Inflammatory macrophage (primary cell): ENCODE measurements around the gene RNF10.
"Not testable (repeated sequence)": the region's sequence is repeated elsewhere in the genome, so short reads cannot be mapped to it uniquely, and the experiment has no call there.

Experiments
- DNase-seq, 2 donors: peaks; one replicate each; pipeline ENCODE4 v3.0.0-alpha.2; 2020 to 2022
- total RNA-seq, 18 experiments: gene quantifications; one replicate each; lab custom pipeline; 2026; ENCODE audit warnings: mixed read lengths in 6 of 18, inconsistent platforms in 2 of 18; lab: John Stamatoyannopoulos, UW

Gene RNF10
- 61.3 to 124 (median 93.0) reads per million in 18 experiments for total RNA-seq

- DNase-seq: peak; percentile 83 to 87
Measured at GRCh38 chr12:120534203-120534702, at the start of gene RNF10. TSS of gene RNF10 (plus strand) at chr12:120534356. CDS start at chr12:120534812, 456 bp downstream.

- no peak for DNase-seq
Measured at GRCh38 chr12:120485961-120486881, 47.9 kb upstream of the RNF10 start.

- DNase-seq: not testable (repeated sequence)
Measured at GRCh38 chr12:120487552-120487951, 46.6 kb upstream of the RNF10 start.

GRCh38 chr12:120488057-120488640 lies 46.0 kb upstream of the RNF10 start:
- DNase-seq: no peak

- DNase-seq: no peak
Measured at GRCh38 chr12:120489018-120489417, 45.1 kb upstream of the RNF10 start.

- DNase-seq: no peak
Measured at GRCh38 chr12:120490325-120490724, 43.8 kb upstream of the RNF10 start.

GRCh38 chr12:120490833-120491512 lies 43.2 kb upstream of the RNF10 start:
- no peak for DNase-seq

GRCh38 chr12:120495186-120495730 lies 38.9 kb upstream of the RNF10 start:
- DNase-seq: no peak

- DNase-seq: peak; percentile 97 to 99
Measured at GRCh38 chr12:120495731-120496412, 38.3 kb upstream of the RNF10 start, which contains the start of gene DYNLL1. TSS of gene DYNLL1 (plus strand) at chr12:120496113. CDS start at chr12:120496422, 309 bp downstream.

- DNase-seq: peak; percentile 67 to 77
Measured at GRCh38 chr12:120496413-120497340, 37.5 kb upstream of the RNF10 start.

GRCh38 chr12:120497524-120498150 lies 36.5 kb upstream of the RNF10 start:
- no peak for DNase-seq

- no peak for DNase-seq
Measured at GRCh38 chr12:120498870-120499515, 35.2 kb upstream of the RNF10 start.

- no peak for DNase-seq
Measured at GRCh38 chr12:120500581-120500980, 33.6 kb upstream of the RNF10 start.

- DNase-seq: no peak
Measured at GRCh38 chr12:120504587-120504986, 29.6 kb upstream of the RNF10 start.

GRCh38 chr12:120508537-120508936 lies 25.6 kb upstream of the RNF10 start:
- DNase-seq: no peak

- DNase-seq: no peak
Measured at GRCh38 chr12:120514002-120514401, 20.2 kb upstream of the RNF10 start.

- no peak for DNase-seq
Measured at GRCh38 chr12:120515496-120515895, 18.7 kb upstream of the RNF10 start.

GRCh38 chr12:120519324-120519723 lies 14.8 kb upstream of the RNF10 start:
- not testable (repeated sequence) for DNase-seq

GRCh38 chr12:120522568-120522967 lies 11.6 kb upstream of the RNF10 start:
- no peak for DNase-seq
